ENCODE results near the gene SGMS1.
"Not testable (repeated sequence)": the region's sequence is repeated elsewhere in the genome, so short reads cannot be mapped to it uniquely, and the experiment has no call there.

Gene SGMS1

GRCh38 chr10:50510517-50511473 is 113.0 kb downstream of the SGMS1 start:
- DNase-seq (ENCODE audit: low read depth in 3 of 3) = no peak

- no peak for DNase-seq (ENCODE audit: low read depth in 3 of 3)
Measured at GRCh38 chr10:50508315-50509051, 115.3 kb downstream of the SGMS1 start.

- no peak for DNase-seq (ENCODE audit: low read depth in 3 of 3)
Measured at GRCh38 chr10:50506861-50507573, 116.7 kb downstream of the SGMS1 start.

GRCh38 chr10:50504389-50504788 is 119.4 kb downstream of the SGMS1 start:
- DNase-seq (ENCODE audit: low read depth in 3 of 3) = no peak

DNA sequence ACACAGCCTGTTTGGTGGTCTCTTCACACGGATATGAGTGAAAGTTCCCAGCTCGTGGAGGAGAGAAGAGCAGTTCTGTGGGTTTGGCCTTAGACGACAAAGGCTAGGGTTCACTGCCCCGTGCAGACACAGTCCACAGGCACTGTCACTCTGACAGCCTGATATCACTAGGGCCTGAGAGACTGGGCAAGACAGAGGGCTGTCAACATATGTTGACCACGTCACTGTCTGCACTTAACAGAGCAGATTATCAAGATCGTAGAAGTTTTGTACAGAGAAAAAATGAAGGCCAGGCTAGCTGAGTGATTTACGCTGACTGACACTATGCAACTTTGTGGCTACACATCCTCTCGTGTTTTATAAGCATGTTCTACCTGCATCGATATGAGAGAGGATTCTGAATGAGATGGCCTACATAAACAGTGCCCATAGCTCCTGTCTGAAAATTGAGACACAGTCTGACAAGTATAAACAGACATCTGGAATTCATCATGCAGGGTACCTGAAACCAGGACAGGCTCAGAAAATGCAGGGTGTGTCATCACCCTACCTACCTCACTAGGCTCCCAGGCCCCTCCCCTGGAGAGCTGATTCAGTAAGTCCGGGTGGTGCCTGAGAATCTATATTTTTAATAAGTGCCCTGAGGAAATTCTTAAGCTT is 120.0 kb downstream of the SGMS1 start:
- DNase-seq (ENCODE audit: low read depth in 3 of 3) = no peak

DNA sequence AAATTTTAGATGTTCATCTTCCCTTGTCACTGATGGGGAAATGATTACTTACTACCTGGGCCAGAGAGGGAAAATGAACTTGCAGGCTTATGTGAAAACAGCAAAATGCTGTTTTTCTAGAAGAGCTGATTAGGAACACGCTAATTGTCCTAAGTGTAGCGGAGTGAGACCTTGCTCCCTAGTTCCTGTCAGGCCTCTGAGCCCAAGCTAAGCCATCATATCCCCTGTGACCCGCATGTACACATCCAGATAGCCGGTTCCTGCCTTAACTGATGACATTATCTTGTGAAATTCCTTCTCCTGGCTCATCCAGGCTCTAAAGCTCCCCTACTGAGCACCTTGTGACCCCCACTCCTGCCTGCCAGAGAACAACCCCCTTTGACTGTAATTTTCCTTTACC is 120.6 kb downstream of the SGMS1 start:
- DNase-seq (ENCODE audit: low read depth in 3 of 3) = not testable (repeated sequence)

DNA sequence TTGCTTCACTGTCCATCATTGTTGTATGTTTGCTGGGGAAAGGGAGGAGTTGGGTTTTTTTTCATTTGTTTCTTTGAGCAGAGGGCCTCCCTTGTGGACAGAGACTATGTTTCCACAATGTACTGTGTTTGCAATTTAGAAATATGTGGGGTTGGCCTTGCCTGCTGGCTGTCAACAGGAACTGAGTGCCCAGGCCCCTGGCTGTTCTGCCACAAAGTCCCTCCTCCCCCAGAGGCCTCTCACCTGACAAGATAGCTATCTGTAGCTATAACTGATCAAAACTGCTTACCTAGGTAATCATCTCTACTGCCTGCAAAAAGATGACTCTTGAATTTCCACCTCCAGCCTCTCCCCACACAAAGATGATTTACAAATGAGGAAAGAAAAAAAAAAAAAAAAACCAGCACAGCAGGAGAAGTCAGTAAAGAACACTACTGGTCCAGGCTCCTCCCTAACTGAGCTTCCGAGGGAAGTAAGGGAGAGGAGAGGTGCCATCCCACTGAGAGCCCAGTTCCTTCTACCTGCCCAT is 121.8 kb downstream of the SGMS1 start:
- DNase-seq (ENCODE audit: low read depth in 3 of 3) = no peak

DNA sequence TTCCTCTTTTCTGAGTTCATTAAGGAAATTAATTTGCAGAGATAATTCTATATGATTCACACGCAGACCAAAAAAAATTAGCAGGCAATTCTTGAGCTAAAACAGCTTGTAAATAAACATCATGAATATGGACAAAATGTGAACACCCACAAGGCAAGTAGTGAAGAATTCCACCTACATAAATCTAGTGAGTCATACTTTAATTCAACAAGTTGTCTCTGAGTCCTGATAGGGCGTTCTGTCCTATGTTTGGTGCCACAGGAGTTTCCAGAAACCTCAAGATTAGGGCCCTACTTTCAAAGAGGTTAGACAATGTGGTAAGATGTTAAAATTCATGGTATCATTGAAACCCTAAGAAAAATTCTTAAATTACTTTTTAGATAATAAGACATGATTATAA is 122.3 kb downstream of the SGMS1 start:
- DNase-seq (ENCODE audit: low read depth in 3 of 3) = no peak

GRCh38 chr10:50498465-50498864 is 125.3 kb downstream of the SGMS1 start:
- no peak for DNase-seq (ENCODE audit: low read depth in 3 of 3)

- no peak for DNase-seq (ENCODE audit: low read depth in 3 of 3)
Measured at GRCh38 chr10:50497758-50498157, 126.0 kb downstream of the SGMS1 start.

- no peak for DNase-seq (ENCODE audit: low read depth in 3 of 3)
Measured at GRCh38 chr10:50496228-50496627, 127.5 kb downstream of the SGMS1 start.

- DNase-seq (ENCODE audit: low read depth in 3 of 3) = no peak
Measured at GRCh38 chr10:50490241-50490640, 133.5 kb downstream of the SGMS1 start.

DNA sequence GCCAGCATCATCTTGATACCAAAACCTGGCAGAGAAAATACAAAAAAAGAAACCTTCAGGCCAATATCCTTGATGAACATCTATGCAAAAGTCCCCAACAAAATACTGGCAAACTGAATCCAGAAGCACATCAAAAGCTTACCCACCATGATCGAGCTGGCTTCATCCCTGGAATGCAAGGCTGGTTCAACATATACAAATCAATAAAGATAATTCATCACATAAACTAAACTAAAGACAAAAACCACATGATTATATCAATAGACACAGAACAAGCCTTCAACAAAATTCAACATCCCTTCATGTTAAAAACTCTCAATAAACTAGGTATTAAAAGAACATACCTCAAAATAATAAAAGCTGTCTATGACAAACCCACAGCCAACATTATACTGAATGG is 139.2 kb downstream of the SGMS1 start:
- not testable (repeated sequence) for DNase-seq (ENCODE audit: low read depth in 3 of 3)

DNA sequence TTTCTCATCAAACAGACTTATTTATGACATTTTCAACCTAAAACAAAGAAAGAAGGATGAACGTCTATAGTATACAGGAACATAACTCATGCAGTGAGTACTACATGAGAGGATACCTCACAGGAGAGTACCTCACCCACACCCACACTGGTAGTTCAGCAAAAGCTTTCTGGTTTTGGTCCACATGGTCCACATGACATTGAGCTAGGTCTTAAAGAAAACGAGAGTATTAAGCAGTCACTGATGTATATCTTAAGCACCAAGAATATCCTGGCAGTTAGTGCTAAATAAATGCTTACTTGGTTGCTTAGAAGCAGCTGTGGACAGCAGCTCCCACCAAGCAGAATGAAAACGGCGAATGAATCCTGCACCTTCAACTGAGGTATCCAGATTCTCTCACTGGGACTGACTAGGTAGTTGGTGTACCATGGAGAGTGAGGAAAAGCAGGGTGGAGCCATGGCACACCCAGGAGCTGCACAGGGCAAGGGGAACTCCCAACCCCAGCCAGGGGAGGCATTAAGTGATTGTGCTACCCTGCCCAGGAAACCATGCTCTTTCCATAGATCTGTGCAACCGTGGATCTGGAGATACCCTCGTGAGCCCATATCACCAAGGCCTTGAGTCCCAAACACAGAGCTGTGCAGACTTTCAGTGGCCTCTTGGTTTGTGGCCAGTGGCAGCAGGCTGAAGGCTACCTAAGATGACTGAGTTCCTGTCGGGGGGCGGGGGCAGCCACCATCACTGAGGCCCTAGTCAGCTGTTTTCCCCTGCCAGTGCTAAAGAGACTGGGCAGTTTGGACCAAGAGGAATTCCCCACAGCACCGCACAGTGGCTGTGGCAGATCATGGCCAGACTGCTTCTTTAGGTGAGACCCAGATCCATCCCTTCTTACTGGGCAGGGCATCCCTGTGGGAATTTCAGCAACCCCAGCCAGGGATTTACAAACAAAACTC is 143.4 kb downstream of the SGMS1 start:
- DNase-seq (ENCODE audit: low read depth in 3 of 3) = no peak

DNA sequence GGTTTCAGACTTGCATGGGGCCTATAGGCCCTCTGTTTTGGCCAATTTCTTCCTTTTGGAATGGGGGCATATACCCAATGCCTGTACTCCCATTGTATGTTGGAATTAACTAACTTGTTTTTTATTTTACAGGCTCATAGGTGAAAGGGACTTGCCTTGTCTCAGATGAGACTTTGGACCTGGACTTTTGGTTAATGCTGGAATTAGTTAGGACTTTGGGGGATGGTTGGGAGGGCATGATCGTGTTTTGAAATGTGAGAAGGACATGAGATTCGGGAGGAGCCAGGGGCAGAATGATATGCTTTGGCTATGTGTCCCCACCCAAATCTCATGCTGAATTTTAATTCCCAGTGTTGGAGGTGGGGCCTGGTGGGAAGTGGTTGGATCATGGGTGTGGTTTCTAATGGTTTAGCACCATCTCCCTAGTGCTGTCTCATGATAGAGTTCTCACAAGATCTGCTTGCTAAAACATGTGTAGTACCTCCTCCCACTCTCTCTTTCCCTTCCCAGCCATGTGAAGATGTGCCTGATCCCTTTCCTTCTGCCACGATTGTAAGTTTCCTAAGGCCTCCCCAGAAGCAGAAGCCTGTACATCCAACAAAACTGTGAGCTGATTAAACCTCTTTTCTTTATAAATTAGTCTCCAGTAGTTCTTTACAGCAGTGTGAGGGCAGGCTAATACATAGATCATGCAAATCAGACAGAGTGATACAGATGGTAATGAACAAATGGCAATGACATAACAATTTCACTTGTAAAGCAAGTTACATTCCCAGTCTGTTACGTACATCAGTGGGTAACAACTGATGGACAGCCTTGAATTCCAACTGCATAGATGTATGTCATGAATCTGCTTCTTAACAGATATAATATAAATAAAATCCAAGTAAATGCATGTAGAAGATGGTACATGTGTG is 146.2 kb downstream of the SGMS1 start:
- DNase-seq (ENCODE audit: low read depth in 3 of 3) = no peak

GRCh38 chr10:50473756-50474155 is 150.0 kb downstream of the SGMS1 start:
- no peak for DNase-seq (ENCODE audit: low read depth in 3 of 3)

- DNase-seq (ENCODE audit: low read depth in 3 of 3) = no peak
Measured at GRCh38 chr10:50472914-50473313, 150.8 kb downstream of the SGMS1 start.

DNA sequence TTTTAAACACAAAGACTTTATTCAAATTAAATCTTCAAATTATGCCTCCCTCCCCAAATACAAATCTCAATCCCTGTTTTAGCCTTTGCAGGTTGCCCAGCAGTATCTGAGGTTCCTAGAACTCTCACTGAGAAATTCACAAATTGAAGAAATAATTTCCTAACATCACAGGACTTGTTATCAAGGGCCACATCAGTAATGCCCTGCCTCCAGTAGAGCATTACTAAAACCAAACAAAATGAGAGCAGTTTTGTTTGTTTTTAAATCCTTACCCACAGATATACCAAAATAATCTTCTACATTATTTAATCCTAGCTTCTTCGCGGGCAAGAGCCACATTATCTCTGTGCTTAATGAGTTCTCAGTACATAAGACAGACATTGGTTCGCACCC is 152.2 kb downstream of the SGMS1 start:
- DNase-seq (ENCODE audit: low read depth in 3 of 3) = no peak

All from stimulated activated CD4-positive, alpha-beta T cell treated with anti-CD3 and anti-CD28 coated beads, TNF-alpha, amount 100 ng/mL, for 4 hours (primary cell).